H1 (cell line): ENCODE measurements around the gene KCND1. TPM values are rescaled to one million over a fixed set of nuclear protein-coding genes. Genes with fewer than 3 reads are reported as not detected.

Source experiments
- CTCF ChIA-PET: fragments of 300-600 bp; sonication (Branson Sonifier 250); formaldehyde crosslinking; loops from one replicate; lab custom pipeline; 2021; ENCODE audit not compliant: partially characterized antibody; lab: Charles Lee
- POLR2A ChIA-PET: fragments of 300-600 bp; sonication (Branson Sonifier 250); formaldehyde crosslinking; loops from one replicate; lab custom pipeline; 2021; ENCODE audit warnings: inconsistent platforms; ENCODE audit not compliant: partially characterized antibody; lab: Charles Lee
- DNase-seq, 2 experiments: peaks; one replicate each; pipeline versions ENCODE4 v3.0.0 to v3.0.0-alpha.2; 2010 to 2022; ENCODE audit warnings: low spot score in 2 of 2, low read depth in 1 of 2, mixed read lengths in 1 of 2
- FAIRE-seq: peaks from 2 replicates; lab custom pipeline; 2011; peaks lifted over from hg19 to GRCh38; lab: Jason Lieb, UNC
- H2AFZ ChIP-seq: 2 replicates; pipeline ENCODE4 v1.8.1; 2012; ENCODE audit warnings: low read length, inconsistent platforms
- H2AK5ac ChIP-seq: 2 replicates; pipeline ENCODE4 v1.6.1; 2013; ENCODE audit warnings: low read depth, low read length
- H2BK120ac ChIP-seq: replicated peaks from 2 replicates; pipeline ENCODE3; 2013; ENCODE audit warnings: low read depth, low read length, inconsistent platforms
- H2BK12ac ChIP-seq: 2 replicates; pipeline ENCODE4 v1.6.1; 2013; ENCODE audit warnings: low read depth, low read length
- H2BK15ac ChIP-seq: 2 replicates; pipeline ENCODE4 v1.6.1; 2013; ENCODE audit warnings: low read length
- H2BK20ac ChIP-seq: 2 replicates; pipeline ENCODE4 v1.6.1; 2013; ENCODE audit warnings: low read length
- H2BK5ac ChIP-seq: 2 replicates; pipeline ENCODE4 v1.6.1; 2013; ENCODE audit warnings: low read depth, low read length
- H3K14ac ChIP-seq: 2 replicates; pipeline ENCODE4 v1.6.1; 2013; ENCODE audit warnings: inconsistent platforms; ENCODE audit not compliant: insufficient read length
- H3K18ac ChIP-seq: 2 replicates; pipeline ENCODE4 v1.6.1; 2013; ENCODE audit warnings: low read length; ENCODE audit errors: extremely low read depth
- H3K23ac ChIP-seq: 2 replicates; pipeline ENCODE4 v1.6.1; 2013; ENCODE audit warnings: inconsistent platforms; ENCODE audit not compliant: insufficient read length
- H3K23me2 ChIP-seq: 2 replicates; pipeline ENCODE4 v1.6.1; 2013; ENCODE audit warnings: low read depth, low read length
- H3K27ac ChIP-seq: 2 replicates; pipeline ENCODE4 v1.6.1; 2011; ENCODE audit warnings: low read depth, low read length, inconsistent platforms
- H3K27me3 ChIP-seq, 4 experiments: replicated peaks in 1 of 4; 1 replicate in 1 of 4; 2 replicates in 3 of 4; pipeline versions ENCODE4 v1.6.1 to v1.8.1; 2011 to 2013; ENCODE audit warnings: low read length in 3 of 4, mild to moderate bottlenecking in 3 of 4, inconsistent platforms in 2 of 4, mixed read lengths in 2 of 4, moderate library complexity in 1 of 4; ENCODE audit not compliant: control insufficient read depth in 3 of 4, insufficient read depth in 3 of 4; ENCODE audit errors: extremely low read depth in 1 of 4
- H3K36me3 ChIP-seq, 4 experiments: 2 replicates each; pipeline versions ENCODE4 v1.6.1 to v1.8.1; 2011 to 2013; ENCODE audit warnings: mild to moderate bottlenecking in 4 of 4, low read length in 3 of 4, moderate library complexity in 2 of 4, control low read depth in 1 of 4, inconsistent platforms in 1 of 4; ENCODE audit not compliant: insufficient read depth in 4 of 4, control insufficient read depth in 2 of 4
- H3K4ac ChIP-seq: replicated peaks from 2 replicates; pipeline ENCODE3; 2013; ENCODE audit warnings: low read length, low read depth, mixed read lengths, inconsistent platforms; ENCODE audit not compliant: insufficient read length
- H3K4me1 ChIP-seq, 4 experiments: replicated peaks in 1 of 4; 1 replicate in 1 of 4; 2 replicates in 3 of 4; pipeline versions ENCODE4 v1.6.1 to v1.8.1; 2011 to 2013; ENCODE audit warnings: low read length in 3 of 4, inconsistent platforms in 2 of 4, mixed read lengths in 1 of 4; ENCODE audit not compliant: insufficient read depth in 4 of 4, control insufficient read depth in 3 of 4
- H3K4me2 ChIP-seq, 2 experiments: 2 replicates each; pipeline versions ENCODE4 v1.6.1 to v1.8.1; 2011 to 2013; ENCODE audit warnings: low read depth in 2 of 2, low read length in 2 of 2, control low read depth in 1 of 2, inconsistent platforms in 1 of 2, mild to moderate bottlenecking in 1 of 2; ENCODE audit not compliant: insufficient read depth in 1 of 2
- H3K4me3 ChIP-seq, 4 experiments: fragments of 200-600, 300-600 bp in 1 of 4; sonication (generic), shearing (Covaris generic), sonication (Bioruptor Twin) in 1 of 4; 2 replicates each; pipeline versions ENCODE4 v1.5.1 to v1.8.1; 2011 to 2016; ENCODE audit warnings: low read length in 4 of 4, low read depth in 3 of 4, control low read depth in 2 of 4, inconsistent platforms in 2 of 4, mild to moderate bottlenecking in 2 of 4, mixed read lengths in 1 of 4, moderate library complexity in 1 of 4; ENCODE audit not compliant: insufficient read depth in 2 of 4; ENCODE audit errors: extremely low read depth in 1 of 4
- H3K56ac ChIP-seq: replicated peaks from 2 replicates; pipeline ENCODE3; 2013; ENCODE audit warnings: low read depth, mild to moderate bottlenecking, mixed read lengths, low read length, inconsistent platforms; ENCODE audit not compliant: insufficient read length
- H3K79me1 ChIP-seq: 2 replicates; pipeline ENCODE4 v1.6.1; 2013; ENCODE audit warnings: low read depth, low read length, control low read depth
- H3K79me2 ChIP-seq, 2 experiments: 2 replicates each; pipeline versions ENCODE4 v1.6.1 to v1.8.1; 2012 to 2013; ENCODE audit warnings: low read length in 2 of 2, mild to moderate bottlenecking in 2 of 2, inconsistent platforms in 1 of 2; ENCODE audit not compliant: insufficient read depth in 2 of 2, control insufficient read depth in 1 of 2
- H3K9ac ChIP-seq, 4 experiments: replicated peaks in 1 of 4; 1 replicate in 1 of 4; 2 replicates in 3 of 4; pipeline versions ENCODE4 v1.6.1 to v1.8.1; 2011 to 2013; ENCODE audit warnings: low read depth in 3 of 4, low read length in 3 of 4, control low read depth in 2 of 4, mild to moderate bottlenecking in 2 of 4, moderate library complexity in 2 of 4, inconsistent platforms in 1 of 4; ENCODE audit errors: extremely low read depth in 1 of 4
- H3K9me3 ChIP-seq, 2 experiments: 2 replicates each; pipeline versions ENCODE4 v1.6.1 to v1.8.1; 2012 to 2013; ENCODE audit warnings: mild to moderate bottlenecking in 2 of 2, moderate library complexity in 2 of 2, control low read depth in 1 of 2, inconsistent platforms in 1 of 2, low read depth in 1 of 2, low read length in 1 of 2, mixed read lengths in 1 of 2; ENCODE audit not compliant: insufficient read depth in 2 of 2
- H4K20me1 ChIP-seq, 2 experiments: replicated peaks in 1 of 2; 2 replicates each; pipeline versions ENCODE3 to v1.8.1; 2011 to 2013; ENCODE audit warnings: inconsistent platforms in 2 of 2, low read length in 2 of 2, mild to moderate bottlenecking in 1 of 2; ENCODE audit not compliant: insufficient read depth in 2 of 2, control insufficient read depth in 1 of 2
- H4K5ac ChIP-seq: 2 replicates; pipeline ENCODE4 v1.6.1; 2013; ENCODE audit warnings: low read length, low read depth, mixed read lengths, inconsistent platforms; ENCODE audit not compliant: insufficient read length
- H4K8ac ChIP-seq: 2 replicates; pipeline ENCODE4 v1.8.0; 2013; ENCODE audit warnings: mild to moderate bottlenecking, moderate library complexity, low read length, inconsistent platforms; ENCODE audit not compliant: insufficient read depth; ENCODE audit errors: extremely low read depth
- H4K91ac ChIP-seq: replicated peaks from 2 replicates; pipeline ENCODE3; 2013; ENCODE audit warnings: low read length, mixed read lengths, inconsistent platforms; ENCODE audit not compliant: insufficient read length
- ASH2L ChIP-seq: fragments of 200-600, 300-600 bp; sonication (generic); IDR thresholded peaks from one replicate; pipeline ENCODE4 v1.7.1; 2017; ENCODE audit warnings: low read length
- CHD2 ChIP-seq: IDR thresholded peaks from 2 replicates; pipeline ENCODE4 v1.6.1; 2012; ENCODE audit warnings: low read length, improper control_type of control experiment
- HDAC6 ChIP-seq: IDR thresholded peaks from one replicate; pipeline ENCODE4 v1.7.1; 2012; ENCODE audit warnings: low read depth, mild to moderate bottlenecking, inconsistent platforms, low read length, moderate library complexity
- KDM1A ChIP-seq: fragments of 200-600, 300-600 bp; sonication (generic); IDR thresholded peaks from 2 replicates; pipeline ENCODE4 v1.7.1; 2016; ENCODE audit warnings: mild to moderate bottlenecking, low read length, borderline replicate concordance
- PHF8 ChIP-seq: fragments of 200-600 bp; sonication (generic); conservative IDR thresholded peaks from 2 replicates; pipeline ENCODE4 v1.7.1; 2012; ENCODE audit warnings: low read depth, mild to moderate bottlenecking, inconsistent platforms, low read length, moderate library complexity
- SIRT6 ChIP-seq: IDR thresholded peaks from one replicate; pipeline ENCODE4 v1.7.1; 2012; ENCODE audit warnings: low read length, inconsistent platforms
- SP4 ChIP-seq: IDR thresholded peaks from 2 replicates; pipeline ENCODE4 v1.6.1; 2012; ENCODE audit warnings: low read length, inconsistent platforms
- SRF ChIP-seq: IDR thresholded peaks from 2 replicates; pipeline ENCODE4 v1.6.1; 2011; ENCODE audit warnings: mild to moderate bottlenecking, low read depth, low read length, moderate library complexity
- TAF1 ChIP-seq: IDR thresholded peaks from 2 replicates; pipeline ENCODE4 v1.6.1; 2011; ENCODE audit warnings: mild to moderate bottlenecking, low read depth, low read length
- TAF7 ChIP-seq: optimal IDR thresholded peaks from 2 replicates; pipeline ENCODE3; 2011; ENCODE audit warnings: low read depth, mild to moderate bottlenecking, inconsistent platforms, low read length, moderate library complexity, borderline replicate concordance
- TEAD4 ChIP-seq: IDR thresholded peaks from 2 replicates; pipeline ENCODE4 v1.6.1; 2012; ENCODE audit warnings: low read depth, low read length, inconsistent platforms, mixed read lengths
- YY1 ChIP-seq: IDR thresholded peaks from 2 replicates; pipeline ENCODE4 v1.6.1; 2011; ENCODE audit warnings: low read depth, mild to moderate bottlenecking, low read length
- WGBS, 2 experiments: shearing (Covaris generic) in 1 of 2; methylation state at CpG; one replicate each; pipeline versions ENCODE4 v1.1.6 to v1.1.7; 2013 to 2015; ENCODE audit warnings: low lambda C conversion rate in 2 of 2, mixed read lengths in 2 of 2, inconsistent platforms in 1 of 2, low coverage in 1 of 2, missing lambda C conversion rate in 1 of 2; ENCODE audit not compliant: insufficient replicate concordance in 2 of 2, insufficient coverage in 1 of 2, insufficient read length in 1 of 2; ENCODE audit errors: extremely low coverage in 1 of 2, missing lambda C conversion rate in 1 of 2; 5-methylcytosine and 5-hydroxymethylcytosine counted together
- polyA plus RNA-seq, 7 experiments: library from polyadenylated mRNA; depleted of rRNA in 3 of 7; stranded (reverse) in 5 of 7; unstranded in 2 of 7; fragments of >200 nt in 5 of 7; fragments of 200-250 nt in 2 of 7; gene quantifications; 1 replicate in 5 of 7; 2 replicates in 1 of 7; 4 replicates in 1 of 7; pipeline versions ENCODE4 v1.2.1 to v1.2.3, GENCODE V29; 2011 to 2013; ENCODE audit warnings: missing spikeins in 2 of 7, mixed read lengths in 2 of 7
- total RNA-seq: library from RNA; stranded (reverse); fragmentation: NEBNext Ultra II Directional; extraction: Animal tissue kit (Norgen Biotek cat#: 25700); gene quantifications from 2 replicates; pipeline ENCODE4 v1.2.1, GENCODE V29; 2021

Gene KCND1
- total and polyA plus RNA-seq, 2 of the 8 experiments (the other 6 are each of a cell fraction or from before 2014, with no cell fraction given): 3.1 to 6.8 TPM

GRCh38 chrX:48974033-48974432, 2.4 kb upstream of the KCND1 start:
- Histone ChIP-seq H3K9ac (no peak overlapping the region), H3K56ac (no peak overlapping the region), H2BK20ac (no peak overlapping the region), H3K4me2 (no peak overlapping the region), H3K36me3 (peaks cover 2 to 26% (median 16%) of the 10 kb centered on the region in 4 experiments; a peak in 5 of 8 replicates), H2AFZ (no peak overlapping the region), H3K9me3 (no peaks in the 10 kb centered on the region), H2BK5ac (no peak overlapping the region), H2BK120ac (no peak overlapping the region), H3K14ac (no peak overlapping the region), H3K23me2 (peaks cover 4% of the 10 kb centered on the region; the same call in 1 of the 2 replicates), H3K79me2 (no peaks in the 10 kb centered on the region), H3K4me3 (no peak overlapping the region), H3K79me1 (no peaks in the 10 kb centered on the region), H4K5ac (no peak overlapping the region), H3K18ac (no peak overlapping the region), H4K91ac (no peak overlapping the region), H3K27me3 (no peaks in the 10 kb centered on the region), H3K4ac (no peak overlapping the region), H4K8ac (no peak overlapping the region), H3K27ac (no peak overlapping the region), H2BK12ac (no peak overlapping the region), H2AK5ac (no peak overlapping the region), H4K20me1 (peaks cover 2 to 4% of the 10 kb centered on the region in 2 experiments), H3K4me1 (peaks cover 0 to 3% (median 0%) of the 10 kb centered on the region in 4 experiments; a peak in 1 of 7 replicates), H3K23ac (no peak overlapping the region), H2BK15ac (no peak overlapping the region)
- TF ChIP-seq KDM1A (no peak), TAF7 (no peak), HDAC6 (no peak), TEAD4 (no peak), ASH2L (no peak), TAF1 (no peak), PHF8 (no peak), CHD2 (no peak), SP4 (no peak), YY1 (no peak), SIRT6 (no peak), SRF (no peak)
- 100% methylated on average over 1 of the region's 3 CpGs; no CpG with 5 or more reads in 1 of the 2 experiments for WGBS, 2 experiments
- POLR2A ChIA-PET: interaction anchor here (0.8 to 9.0 kb wide), 11 partner anchors 9 to 77 kb away, joined by 3 to 70 read pairs (median 4); partner anchors contain the start of genes GRIPAP1, OTUD5, PQBP1 and TFE3
- CTCF ChIA-PET: interaction anchor here (0.8 to 2.5 kb wide), 5 partner anchors 11 to 116 kb away, joined by 3 to 15 read pairs (median 5); no protein-coding TSS in a partner anchor
- FAIRE-seq (no peak), DNase-seq (no peak)
